T1000 (cell line): ENCODE data around the gene AMMECR1L.
"Not testable (repeated sequence)": the region's sequence is repeated elsewhere in the genome, so short reads cannot be mapped to it uniquely, and the experiment has no call there.

Experiments used
- DNase-seq: peaks from one replicate; lab custom pipeline; 2025; ENCODE audit warnings: mixed read lengths; lab: John Stamatoyannopoulos, UW

AMMECR1L gene

DNA sequence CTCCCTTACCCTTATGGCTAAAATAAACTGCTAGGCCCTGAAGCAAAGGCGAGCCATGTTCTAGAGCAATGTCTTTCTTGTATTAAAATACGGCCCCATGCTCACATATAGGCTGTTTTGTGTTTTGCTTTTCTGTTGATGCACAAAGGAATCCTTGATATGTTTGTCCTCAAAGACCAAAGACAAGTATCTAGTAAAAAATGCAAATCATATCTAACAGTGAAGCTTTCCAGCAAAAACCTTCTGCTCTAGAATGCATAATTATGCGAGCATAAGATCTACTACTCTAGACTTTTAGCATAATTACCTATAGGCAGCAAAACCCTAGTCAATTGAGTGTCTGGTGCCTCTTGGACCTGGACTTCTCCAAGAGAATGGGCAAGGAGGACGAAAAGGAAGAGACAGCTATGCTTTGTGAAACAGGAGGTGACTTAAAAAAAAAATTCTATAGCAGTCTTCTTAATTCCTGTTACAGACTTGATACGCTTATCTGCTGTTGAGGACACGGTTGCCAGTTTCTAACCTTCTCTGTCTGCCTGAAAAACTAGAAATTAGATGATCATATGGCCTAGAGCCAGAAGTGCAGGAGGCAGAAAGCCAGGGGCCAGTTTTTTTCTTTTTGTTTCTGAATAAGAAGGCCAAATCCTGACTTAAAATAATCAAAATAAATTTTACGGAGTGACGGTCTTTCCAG lies 1.5 kb upstream of the AMMECR1L start:
- DNase-seq, result no peak

DNA sequence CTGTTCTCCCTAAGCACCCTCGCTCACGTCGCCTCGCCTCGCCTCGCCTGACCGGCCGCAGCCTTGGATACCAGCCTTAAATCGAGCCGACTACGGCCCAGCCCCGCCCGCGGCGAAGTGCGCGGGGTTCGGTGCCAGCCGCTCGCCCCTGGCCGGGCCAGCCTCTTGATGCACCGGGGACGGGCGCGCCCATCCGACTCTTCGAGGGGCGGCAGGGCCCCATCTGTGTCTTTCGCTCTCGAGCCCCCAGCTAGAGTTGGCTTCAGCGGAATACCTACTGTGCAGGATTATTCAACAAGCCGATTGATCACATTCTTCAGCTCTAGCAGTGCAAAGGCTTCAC lies 808 bp upstream of the AMMECR1L start:
- DNase-seq, result not testable (repeated sequence)

DNA sequence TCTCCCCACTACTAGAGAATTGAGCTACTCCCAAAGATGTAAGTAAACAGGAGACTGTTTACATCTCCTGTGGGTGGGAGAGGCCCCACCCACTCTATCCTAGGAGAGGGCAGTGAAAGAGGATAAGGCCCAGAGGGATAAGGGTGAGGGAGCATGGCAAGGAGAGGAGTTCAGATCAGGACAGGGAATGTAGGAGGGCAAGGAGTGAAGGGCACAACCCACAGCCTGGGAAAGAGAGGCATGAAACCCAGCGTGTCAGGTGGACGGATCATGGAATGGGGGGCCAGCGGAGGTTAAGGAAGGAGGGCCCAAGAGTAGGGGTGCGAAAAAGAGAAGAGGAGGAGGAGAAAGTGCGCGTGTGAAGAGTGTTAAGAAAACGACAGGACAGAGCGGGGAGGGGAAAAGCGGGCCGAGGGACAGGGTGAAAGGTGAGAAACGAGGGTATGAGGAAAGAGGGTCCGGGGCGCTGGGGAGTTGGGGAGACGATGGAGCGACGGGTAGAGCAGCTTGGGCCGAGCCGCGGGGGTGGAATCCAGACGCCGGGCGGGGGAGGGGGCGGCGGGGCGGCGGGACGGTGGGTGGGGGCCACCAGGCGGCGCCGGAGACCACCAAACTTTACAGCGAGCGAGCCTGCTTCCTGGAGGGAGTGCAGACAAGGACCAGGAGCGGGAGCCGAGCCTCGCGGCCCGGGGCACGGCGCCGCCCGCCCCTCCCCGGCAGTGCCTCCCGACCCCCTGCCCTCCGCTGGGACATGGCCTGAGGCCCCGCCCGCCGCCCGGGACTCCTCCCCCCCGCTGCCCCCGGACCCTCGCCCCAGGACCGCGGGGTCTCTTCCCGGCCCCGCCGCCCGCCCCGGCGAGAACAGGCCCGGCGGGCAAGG lies 655 bp downstream of the AMMECR1L start:
- DNase-seq, result not testable (repeated sequence)

DNA sequence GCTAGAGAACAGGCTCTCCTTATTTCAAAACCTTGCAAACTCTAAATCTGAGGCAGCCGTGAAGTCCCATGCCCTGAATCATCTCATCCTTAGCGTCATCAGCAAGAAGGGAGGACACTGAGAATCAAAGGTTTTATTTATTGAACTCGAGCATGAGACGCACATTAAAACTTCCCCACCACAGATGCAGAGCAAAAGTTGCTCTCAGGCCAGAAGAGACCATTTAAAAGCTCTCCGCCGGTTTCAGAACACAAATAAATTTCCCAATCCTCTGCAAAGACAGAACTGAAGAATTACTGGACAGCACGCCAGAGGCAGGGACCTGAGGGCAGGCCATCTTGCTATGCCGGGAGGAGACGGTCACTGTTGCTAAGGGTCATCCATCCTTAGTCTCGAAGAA lies 1.3 kb downstream of the AMMECR1L start:
- no peak for DNase-seq

- DNase-seq, result no peak
These were observed 5.9 kb downstream of the AMMECR1L start for GRCh38 chr2:127879899-127880298.

- no peak for DNase-seq
These were observed 8.1 kb downstream of the AMMECR1L start for GRCh38 chr2:127877626-127878025.

- DNase-seq, result no peak
These were observed 8.6 kb downstream of the AMMECR1L start for GRCh38 chr2:127877136-127877535.

DNA sequence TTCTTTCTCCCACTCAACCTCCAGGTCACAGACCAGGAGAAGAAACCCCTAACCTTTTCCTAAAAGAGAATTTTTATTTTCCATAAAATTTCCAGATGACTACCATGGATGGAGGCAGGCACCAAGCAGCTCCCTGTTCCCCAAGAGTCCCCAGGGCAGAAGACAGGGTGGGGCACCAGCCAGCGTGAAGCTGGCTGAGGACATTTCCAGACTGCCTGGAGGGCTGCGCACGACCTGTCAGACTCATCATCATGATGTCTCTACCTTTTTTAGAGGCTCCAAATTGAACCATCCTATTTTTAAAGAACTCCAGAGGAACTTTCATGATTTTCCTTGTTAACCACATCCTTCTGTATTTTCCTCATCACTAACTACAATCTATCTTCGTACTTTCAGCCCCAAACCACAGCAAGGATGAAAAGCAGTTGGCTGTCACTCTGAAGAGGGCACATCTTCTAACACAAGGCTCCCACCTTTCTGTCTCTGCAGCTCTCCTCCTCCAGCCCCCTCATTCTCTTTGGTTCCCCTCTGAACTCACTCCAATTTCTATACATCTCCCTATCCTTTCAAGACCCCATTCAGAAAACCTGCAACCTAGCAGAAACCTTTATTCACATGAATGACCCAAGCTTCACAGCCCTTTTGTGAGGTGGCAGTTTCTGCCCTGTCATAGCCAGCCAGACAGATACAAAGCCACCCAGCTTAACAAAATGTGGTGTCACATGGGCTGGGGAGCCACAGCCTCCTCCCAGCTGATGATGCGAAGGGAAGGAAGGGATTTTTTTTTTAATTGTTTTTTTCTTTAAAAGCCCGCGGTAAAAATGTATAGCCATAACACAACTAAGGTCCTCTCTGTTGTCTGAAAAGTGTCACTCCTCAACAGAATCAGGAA lies 11.1 kb downstream of the AMMECR1L start:
- DNase-seq, result no peak

DNA sequence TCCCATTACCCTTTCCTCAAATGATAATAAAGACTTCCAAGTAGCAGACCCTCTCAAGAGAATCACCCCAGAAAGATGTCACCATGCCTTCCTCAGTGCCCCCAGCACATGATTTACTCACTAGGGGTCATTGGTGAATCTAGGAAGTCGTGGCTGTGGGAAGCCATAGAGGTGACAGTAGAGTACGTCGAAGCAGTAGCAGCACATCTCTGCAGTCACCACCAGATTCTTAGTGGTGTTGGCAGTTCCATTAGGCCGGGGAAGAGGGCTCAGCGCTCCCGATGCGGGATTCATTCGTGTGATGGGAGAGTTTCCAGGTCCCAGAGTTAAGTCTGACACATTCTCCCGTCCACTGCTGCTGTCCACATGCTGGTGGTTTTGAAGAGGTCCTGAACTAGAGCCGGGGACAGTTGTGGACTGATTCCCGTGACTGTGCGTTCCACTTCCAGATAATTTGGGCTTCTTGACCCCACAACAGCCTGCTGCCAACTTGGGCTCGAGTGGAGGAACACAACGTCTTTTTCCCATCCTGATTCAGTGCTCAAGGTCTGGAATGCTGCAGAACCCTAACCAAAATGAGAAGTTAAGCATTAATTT lies 12.0 kb downstream of the AMMECR1L start:
- DNase-seq, result no peak

- no peak for DNase-seq
These were observed 13.4 kb downstream of the AMMECR1L start for GRCh38 chr2:127872354-127872753.

GRCh38 chr2:127865926-127866325 lies 19.8 kb downstream of the AMMECR1L start:
- DNase-seq, result no peak

DNA sequence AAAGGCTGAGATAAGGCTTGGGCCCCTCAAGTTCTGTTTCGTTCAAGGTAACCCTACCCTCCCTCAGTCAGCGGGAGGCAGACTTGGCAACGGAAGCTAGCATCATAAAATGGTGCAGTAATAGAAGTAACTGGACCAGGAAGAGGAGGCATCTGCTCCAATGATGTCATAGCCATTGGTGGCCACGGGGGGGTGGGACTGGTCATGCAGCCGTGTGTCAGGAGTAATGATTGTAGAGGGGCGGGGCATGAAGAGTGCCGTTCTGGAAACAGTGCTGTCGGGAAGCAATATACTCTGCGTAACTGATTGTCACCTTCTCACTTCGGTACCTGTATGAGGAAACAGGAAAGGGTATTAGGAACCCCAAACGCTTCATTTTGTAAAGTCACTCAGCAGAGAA lies 20.9 kb downstream of the AMMECR1L start:
- no peak for DNase-seq

DNA sequence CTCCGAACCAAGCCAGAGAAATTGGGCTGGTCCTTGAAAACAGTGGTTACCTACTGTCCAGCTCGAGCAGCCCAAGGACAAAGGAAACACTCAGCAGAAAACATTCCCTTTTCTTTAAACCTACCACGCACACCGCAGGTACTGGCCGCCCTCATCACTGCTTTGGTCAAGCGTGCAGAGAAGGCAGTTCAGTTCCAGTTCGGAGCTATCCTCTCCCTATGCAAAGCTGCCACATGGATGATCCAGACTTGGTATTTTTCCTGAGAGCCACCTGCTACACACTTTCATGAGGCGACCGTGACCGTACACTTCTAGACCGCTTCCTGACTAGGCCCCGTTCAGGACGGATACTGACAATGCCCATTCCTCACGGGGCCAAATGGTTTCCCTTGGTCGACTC lies 23.5 kb downstream of the AMMECR1L start:
- DNase-seq, result no peak

DNA sequence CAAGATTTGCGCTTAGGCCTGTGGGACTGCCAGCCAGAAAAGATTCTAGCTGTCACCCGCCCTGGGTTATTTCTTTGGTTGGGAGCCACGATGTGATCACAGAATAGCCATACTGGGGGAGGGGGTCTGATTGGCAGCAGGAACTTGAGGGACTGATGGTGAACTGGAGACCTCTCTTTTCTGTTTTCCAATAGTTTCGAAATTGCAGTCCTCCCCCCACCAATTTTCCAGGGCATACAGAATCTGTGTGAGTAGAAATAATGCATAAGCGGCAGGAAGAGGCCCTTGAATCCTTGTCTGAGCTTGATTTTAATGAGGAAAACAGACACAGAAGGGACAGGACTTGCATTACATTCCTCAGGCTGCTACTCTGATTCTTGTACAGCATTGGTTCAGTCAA lies 25.6 kb downstream of the AMMECR1L start:
- no peak for DNase-seq

DNA sequence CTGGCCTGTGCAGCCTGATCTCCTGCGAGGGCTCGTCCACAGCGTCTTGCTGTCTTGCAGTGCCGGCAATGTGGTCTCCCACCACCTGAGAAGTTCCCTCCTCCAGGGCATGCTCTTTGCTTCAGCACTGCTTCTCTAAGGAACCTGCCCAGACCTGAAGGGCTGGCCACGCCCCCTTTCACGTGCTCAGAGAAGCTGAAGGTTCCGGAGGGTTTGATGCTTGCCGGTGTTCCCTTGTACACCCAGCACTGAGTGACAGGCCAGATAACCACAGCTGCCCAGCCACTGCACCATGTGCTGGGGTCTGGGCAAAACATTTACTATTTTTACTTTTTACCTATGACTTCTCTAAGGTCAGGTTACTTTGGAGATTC lies 26.1 kb downstream of the AMMECR1L start:
- no peak for DNase-seq

DNA sequence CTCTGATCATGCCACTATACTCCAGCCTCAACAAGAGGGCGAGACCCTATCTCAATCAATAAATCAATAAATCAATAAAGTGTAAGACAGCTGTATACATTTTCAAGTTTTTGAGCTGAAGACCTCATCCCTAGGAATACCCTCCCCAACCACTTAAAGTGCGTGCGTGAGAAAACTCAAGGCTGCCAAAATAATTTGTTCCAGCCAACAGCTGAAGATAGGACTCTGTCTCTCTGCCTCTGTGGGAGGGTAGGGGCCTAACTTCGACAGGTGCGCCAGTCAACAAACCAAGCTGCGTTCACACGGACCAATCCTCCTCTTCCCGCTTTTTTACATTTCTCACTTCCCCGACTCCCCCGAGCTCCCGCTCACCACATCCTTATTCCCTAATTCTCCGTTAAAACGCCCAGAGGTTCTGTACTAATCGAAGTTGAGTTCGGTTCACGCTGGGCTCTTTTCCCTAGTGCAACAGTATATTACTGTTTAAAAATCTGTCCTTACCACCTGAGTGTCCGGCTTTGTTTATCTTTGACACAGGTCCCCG lies 28.4 kb downstream of the AMMECR1L start:
- DNase-seq, result no peak

GRCh38 chr2:127853671-127854070 lies 32.1 kb downstream of the AMMECR1L start:
- DNase-seq, result no peak

DNA sequence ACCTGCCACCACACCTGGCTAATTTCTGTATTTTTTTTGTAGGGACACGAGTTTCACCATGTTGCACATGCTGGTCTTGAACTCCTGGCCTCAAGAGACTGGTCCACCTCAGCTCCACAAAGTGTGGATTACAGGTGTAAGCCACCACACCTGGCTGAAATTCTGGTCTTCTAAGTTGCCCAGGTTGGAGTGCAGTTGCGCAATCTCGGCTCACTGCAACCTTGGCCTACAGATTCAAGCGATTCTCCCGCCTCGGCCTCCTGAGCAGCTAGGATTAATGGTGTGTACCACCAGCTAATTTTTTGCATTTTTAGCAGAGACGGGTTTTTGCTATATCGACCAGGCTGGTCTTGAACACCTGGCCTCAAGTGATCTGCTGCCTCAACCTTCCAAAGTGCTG lies 33.4 kb downstream of the AMMECR1L start:
- DNase-seq, result no peak

DNA sequence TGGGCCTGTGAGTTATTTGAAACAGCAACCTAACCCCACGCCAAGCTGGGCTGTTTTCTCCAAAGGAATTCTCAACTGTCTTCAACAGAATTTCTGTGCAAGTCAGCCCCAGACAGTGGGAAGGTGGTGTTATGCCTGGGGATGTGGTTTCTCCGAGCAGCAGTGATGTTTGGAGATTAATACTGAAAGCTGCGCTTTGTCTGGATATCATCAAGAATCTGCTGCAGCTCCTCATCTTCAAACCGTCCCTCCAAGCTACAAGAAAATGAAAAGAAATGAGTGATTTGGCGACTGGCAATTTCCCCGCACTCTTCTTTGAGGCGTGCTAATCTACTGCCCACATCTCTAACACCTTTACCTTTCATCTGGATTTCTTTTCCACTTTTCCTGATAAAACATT lies 37.8 kb downstream of the AMMECR1L start:
- no peak for DNase-seq

DNA sequence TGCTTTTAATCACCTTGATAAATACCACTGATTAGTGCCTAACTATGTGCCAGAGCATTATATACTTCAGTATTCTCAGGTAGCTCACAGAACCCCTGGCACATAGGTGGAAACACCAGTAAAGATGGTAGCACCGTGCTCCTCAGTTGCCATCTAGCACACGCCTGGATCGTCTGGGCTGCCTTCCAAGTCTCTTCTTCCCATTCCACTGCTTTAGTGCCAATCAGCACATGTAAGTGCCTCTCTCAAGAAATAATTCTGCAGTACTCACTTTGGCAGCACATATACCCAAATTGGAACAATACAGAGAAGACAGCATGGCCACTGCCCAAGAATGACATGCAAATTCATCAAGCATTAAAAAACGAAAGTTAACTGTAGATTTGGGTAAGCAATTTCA lies 40.8 kb downstream of the AMMECR1L start:
- DNase-seq, result no peak

DNA sequence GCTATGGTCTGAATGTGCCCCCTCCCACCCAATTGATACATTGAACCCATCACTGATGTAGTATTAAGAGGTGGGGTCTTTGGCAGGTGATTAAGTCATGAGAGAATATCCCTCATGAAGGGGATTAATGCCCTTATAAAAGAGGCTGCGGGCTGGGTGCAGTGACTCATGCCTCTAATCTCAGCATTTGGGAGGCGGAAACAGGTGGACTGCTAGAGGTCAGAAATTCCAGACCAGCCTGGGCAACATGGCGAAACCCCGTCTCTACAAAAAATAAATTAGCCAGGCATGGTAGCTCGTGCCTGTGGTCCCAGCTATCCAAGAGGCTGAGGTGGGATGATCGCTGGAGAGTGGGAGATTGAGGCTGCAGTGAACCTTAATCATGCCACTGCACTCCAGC lies 42.1 kb downstream of the AMMECR1L start:
- no peak for DNase-seq
